Stimulated activated CD8-positive, alpha-beta memory T cell treated with anti-CD3 and anti-CD28 coated beads, Interleukin-15, amount 100 ng/mL, for 48 hours (primary cell): ENCODE measurements around the gene CNOT2.
"Not testable (repeated sequence)": the region's sequence is repeated elsewhere in the genome, so short reads cannot be mapped to it uniquely, and the experiment has no call there.

Experiments used
- DNase-seq, 2 donors: peaks; one replicate each; pipeline ENCODE4 v3.0.0-alpha.2; 2020; ENCODE audit warnings: low read depth in 2 of 2

Gene CNOT2

DNA sequence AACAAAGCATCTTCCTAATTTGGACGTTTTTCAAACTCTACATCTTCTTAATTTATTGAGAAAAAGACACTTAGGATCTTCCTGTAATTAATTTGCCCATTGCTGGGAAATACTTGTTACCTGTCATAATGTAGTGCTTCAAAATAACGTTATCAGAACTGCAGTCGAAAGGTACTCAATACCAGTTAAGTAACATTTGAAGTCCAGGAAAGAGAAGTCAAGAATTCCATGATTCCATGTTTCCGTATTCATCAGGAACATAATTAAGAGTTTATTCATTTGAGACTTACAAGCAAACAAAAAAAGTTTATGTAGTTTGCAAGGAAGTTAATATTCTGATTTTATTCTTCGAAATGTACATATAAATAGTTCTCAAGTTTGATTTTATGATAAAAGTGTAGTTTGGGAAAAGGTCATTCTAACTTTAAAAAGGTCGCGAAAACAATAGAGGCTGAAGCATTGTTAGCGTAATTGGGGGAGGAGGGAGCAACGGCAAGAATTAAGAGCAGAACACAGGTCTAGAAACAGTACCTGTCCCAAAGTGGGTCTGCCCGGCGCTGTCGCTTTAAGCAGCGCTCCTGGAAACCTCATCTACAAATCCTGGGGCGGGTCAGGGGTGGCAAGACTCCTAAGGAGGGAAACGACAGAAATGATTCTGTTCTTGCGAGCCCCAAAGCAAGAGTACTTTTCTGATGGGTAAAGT, 121.6 kb downstream of the CNOT2 start:
- no peak for DNase-seq

DNA sequence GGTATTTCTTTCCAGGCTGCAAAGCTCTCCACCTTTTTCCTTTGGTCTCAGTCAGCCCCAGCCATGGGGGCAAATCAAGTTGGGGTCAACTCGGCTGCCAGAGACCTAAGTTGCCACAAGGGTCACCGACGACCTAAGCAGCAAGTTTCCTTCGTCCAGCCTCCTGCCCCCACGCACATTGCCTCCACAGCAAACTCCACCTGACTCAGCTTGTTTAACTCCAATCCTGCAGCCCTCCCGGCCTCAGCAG, 122.1 kb downstream of the CNOT2 start:
- no peak for DNase-seq

DNA sequence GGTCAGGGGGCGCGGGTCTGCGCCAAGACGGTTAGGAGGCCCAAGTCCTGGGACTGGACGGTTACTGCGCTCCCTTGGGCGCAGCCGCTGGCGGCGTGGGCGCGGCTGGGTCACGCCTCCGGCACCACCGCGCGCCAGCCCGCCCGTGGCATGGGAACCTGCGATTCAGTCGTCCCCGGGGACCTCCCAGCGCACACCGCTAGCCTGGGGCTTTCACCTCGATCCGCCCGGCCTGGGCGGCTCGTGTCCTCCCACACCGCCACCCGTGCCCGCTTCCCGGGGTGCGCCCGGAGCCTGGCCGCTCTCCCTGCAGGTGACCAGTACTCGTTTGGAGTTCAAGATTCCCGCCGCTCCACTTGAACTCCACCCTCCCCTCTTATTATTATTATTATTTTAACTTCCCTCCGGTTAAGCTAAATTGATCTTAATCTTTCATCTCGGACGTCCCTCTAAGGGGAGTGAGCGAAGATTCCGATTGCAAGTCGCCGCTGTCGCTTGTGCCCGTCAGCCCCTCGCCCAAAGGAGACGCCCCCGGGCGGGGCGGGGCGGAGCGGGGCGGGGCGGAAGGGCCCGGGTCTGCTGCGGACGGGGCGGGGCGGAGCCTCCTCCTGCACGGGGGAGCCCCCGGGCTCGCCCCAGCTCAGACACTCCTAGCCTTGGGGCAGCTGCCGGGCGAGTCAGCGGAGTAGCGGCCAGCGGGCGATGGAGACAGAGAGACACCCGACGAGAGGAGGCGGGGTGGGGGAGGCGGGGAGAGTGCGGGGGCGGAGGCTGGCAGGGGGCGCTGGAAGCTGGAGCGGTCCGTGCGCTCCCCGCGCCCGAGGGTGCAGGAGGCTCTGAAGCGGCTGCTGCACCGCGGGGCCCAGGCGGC, 122.7 kb downstream of the CNOT2 start, which contains the start of gene KCNMB4:
KCNMB4 (plus strand) TSS at position 643 of the 871 bp plus-strand sequence. CDS start 445 bp downstream, outside the sequence.
- DNase-seq: peak; percentile 65 to 74

DNA sequence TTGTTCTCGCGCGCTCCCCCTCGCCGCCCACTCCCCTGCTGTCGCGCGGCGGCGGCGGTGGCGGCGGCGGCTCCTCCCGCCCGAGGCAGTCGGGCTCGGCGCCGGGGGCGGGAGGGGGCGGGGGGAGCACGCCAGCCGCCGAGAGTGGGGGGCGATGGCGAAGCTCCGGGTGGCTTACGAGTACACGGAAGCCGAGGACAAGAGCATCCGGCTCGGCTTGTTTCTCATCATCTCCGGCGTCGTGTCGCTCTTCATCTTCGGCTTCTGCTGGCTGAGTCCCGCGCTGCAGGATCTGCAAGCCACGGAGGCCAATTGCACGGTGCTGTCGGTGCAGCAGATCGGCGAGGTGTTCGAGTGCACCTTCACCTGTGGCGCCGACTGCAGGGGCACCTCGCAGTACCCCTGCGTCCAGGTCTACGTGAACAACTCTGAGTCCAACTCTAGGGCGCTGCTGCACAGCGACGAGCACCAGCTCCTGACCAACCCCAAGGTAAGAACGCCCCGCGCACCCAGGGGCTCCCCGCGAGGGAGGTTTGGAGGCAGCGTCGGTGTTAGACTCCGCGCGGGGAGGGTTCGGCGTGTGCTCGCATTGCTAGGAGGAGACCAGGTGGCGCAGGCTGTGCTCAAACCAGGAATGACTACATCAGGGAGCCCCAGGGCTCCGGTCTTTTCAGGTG, 123.5 kb downstream of the CNOT2 start:
- peak; percentile 26 to 27 for DNase-seq

DNA sequence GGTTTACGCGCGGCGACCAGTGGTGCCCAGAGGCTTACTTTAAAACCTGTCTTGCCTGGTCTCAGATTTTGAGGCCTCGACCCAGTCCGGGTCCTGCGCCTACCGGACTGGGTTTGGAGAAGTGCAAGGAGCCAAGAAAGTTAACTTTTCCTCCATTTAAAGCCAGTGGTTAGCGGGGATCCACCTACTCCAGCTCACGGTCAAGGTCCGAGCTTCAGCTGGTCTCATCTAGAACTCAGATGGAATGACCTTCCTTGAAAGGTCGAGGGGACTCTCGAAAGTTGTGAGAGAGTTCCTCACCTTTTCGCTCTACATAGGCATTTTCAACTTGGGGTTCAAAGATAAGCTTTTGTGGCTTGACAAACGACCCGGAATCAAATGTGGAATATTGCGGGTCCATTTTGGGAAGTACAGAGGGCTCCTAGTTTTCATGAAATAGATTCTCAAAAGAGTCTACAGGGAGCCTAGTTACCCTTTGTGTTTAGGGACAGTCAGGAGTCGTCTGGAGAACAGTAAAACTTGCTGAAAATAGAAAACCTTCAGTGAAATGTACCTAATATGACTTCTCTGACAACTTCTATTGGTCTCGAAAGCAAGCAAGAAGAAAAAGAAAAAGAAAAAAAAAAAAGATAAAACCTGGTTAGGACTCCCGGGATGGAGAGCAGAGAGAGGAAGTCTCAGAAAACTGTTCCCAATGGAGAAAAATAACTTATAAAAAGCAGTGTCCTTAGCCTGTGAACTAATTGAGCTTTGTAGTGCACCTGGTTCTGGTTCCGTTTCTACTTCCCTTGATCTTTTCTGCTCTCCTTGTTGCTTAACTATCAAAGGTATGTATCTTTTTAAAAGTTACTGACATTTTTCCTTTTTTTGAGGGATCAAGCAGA, 124.3 kb downstream of the CNOT2 start:
- no peak for DNase-seq

DNA sequence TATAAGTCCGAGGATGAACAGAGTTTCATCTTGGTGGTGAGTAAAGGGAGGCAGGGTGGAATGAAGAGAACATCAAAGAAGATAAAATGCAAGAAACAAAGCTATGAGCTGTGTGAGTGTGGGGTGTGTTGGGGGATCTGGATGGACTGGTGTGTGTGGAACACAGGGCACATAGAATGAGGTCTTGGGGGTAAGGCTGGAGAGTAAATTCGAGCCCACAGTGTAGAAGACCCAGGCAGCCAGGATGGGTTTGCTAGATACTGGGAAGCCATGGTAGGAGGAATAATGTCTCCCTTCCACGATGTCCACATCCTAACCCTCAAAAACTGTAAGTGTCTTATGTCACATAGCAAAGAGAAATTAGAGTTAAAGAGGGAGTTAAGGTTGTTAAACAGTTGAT, 129.6 kb downstream of the CNOT2 start:
- no peak for DNase-seq

DNA sequence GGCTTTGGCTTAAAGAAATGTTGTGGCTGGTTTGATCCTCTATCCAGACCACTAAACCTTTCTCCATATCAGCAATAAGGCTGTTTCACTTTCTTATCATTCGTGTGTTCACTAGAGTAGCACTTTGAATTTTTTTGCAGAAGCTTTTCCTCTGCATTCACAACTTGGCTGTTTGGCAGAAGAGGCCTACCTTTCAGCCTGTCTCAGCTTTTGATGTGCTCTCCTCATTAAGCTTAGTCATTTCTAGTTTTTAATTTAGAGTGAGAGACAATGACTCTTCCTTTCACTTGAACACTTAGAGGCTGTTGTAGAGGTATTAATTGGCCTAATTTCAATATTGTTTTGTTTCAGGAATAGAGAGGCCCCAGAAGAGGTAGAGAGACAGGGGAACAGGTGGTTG, 136.6 kb downstream of the CNOT2 start:
- no peak for DNase-seq

DNA sequence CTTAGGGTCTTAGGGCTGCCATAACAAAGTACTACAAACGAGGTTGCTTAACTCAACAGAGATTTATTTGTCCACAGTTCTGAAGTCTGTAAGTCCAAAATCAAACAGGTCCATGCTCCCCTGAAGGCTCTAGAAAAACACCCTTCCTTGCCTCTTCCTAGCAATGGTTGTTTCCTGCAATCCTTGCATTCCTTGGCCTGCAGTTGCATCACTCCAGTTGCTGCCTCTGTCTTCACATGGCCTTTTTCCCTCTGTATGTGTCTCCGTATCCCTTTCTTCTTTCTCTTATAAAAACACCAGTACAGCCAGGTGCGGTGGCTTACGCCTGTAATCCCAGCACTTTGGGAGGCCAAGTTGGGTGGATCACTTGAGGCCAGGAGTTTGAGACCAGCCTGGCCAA, 140.3 kb downstream of the CNOT2 start:
- no peak for DNase-seq

DNA sequence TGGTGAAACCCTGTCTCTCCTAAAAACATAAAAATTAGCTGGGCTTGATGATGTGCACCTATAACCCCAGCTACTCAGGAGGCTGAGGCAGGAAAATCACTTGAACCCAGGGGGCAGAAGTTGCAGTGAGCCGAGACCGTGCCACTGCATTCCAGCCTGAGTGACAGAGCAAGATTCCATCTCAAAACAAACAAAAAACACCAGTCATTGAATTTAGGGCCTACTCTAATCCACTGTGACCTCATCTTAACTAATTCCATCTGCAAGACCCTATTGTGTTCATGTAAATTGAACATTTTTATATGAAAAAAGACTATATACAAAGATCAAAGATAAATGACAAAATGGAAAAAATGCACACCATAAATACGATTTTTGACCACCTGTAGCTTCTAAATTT, 140.7 kb downstream of the CNOT2 start:
- DNase-seq: no peak

DNA sequence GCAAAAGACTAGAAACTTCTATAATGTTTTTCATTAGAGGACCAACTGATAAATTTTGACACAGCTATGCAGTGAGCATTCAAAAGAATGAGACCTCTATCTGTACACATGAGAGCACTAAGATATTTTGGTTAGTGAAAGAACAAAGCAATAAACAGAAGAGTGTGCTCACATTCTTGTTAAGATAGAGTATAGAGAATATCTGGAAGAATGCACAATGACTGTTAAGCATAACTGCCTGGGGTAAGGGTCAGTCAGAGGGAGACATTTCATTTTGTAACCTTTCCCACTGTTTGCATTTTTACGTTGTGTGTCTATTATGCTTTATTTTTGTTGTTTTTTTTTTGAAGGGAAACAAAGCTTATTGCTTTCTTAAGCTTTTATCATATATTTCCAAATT, 143.5 kb downstream of the CNOT2 start:
- no peak for DNase-seq

DNA sequence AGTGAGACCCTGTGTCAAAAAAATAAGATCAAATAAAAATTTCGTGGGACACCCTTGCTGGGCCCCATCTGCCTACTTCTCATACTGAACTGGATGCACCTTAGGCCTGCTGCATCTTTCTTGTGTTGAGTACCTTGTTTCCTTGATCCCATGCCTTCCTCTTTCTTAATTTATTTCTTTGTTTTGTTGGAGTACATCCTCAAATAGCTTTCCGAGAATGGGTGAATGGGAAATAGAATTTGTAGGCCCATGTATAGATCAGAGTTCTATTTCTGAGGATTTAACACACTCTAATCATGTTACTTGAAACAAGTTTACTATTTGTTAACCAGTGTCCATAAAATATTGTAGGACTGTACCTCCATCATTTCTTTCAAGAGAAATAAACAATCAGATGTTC, 146.4 kb downstream of the CNOT2 start:
- no peak for DNase-seq

DNA sequence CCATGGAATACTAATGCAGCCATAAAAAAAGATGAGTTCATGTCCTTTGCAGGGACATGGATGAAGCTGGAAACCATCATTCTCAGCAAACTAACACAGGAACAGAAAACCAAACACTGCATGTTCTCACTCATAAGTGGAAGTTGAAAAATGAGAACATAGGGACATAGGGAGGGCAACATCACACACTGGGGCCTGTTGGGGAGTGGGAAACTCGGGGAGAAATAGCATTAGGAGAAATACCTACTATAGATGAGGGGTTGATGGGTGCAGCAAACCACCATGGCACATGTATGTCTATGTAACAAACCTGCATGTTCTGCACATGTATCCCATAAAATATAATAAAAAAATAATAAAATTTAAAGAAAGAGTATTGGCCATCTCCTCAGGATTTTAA, 149.4 kb downstream of the CNOT2 start:
- not testable (repeated sequence) for DNase-seq

DNA sequence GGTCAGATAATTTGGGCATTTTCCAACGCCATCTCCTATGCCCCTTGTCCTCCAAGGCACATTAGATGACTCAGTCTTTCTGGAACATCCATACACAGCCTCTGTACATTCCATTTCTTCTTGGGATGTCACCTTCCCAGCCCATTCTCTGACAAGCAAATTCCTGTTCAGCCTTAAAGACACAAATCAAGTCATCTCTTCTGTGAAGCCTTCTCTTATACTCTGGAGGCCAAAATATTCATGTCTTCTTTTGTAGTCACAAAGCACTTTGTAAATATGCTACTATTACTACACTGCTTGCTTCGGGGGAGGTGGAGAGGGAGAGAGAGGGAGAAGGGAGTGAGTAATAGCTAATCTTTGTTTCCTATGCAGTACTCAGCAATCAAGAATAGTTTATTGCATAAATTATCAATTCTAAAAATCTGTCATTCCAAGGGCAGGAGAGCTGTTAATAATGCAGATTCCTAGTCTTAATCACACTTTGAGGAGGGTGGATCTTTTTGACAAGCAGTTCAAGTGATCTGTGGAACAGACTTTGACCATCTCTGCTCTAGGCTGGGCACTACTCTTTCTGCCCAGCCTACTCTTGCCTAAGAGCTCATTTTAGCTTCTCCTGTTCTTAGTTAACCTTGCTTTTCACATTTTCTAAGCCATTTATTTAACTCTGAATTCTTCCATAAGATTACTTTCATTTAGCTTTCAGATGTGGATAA, 150.7 kb downstream of the CNOT2 start:
- DNase-seq: no peak

DNA sequence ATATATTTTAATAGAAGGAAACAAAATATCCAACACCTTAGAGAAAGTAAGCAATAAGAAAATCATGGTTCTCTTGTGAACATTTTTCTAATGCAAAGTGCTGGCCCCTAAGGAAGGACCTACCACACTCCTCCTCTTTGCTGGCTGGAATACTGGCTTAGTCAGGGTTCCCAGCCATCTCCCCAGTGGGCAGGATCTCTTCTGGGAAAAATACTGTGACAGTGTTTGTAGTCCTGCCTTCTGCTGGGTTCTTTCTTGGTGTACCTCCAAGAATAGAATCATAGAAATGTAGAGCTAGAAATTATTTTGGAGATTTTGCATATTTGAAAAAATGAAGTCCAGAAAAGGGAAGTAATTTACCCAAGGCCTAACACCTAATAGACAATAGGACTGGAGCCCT, 154.8 kb downstream of the CNOT2 start:
- DNase-seq: no peak

DNA sequence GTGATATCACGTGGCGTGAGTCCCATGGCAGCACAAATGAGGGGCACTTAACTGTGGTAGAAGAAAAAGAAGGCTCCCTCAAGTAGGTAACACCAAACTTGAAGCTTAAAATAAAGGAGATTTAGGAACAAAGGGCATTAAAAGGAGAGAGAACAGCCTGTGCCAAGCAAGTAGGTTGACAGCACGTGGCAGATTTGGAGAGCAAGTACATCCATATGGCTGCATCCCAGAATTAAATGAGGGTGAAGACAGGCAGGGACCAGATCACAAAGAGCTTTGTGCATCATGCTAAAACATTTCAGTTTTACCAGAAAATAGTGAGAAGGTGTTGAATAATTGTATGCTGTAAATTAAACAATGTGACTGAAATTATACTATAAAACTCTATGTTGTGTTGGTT, 155.6 kb downstream of the CNOT2 start:
- DNase-seq: no peak

DNA sequence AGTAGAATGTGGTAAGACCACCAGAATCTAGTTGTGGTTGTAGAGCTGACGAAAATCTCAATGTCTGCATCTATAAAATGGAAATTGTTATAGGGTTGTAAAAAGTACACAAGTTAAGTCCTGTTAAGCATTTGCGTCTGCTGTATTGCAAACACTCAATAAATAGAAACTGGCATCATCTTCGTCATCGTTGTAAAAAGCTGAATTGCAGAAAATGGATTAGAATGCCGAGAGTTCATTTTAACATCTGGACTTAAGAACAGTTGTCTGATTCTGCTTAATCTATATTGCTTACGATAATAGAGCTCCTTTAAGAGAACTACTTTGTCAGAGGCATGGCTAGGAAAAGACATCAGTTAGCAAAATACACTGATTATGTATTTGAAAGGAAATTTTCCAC, 156.1 kb downstream of the CNOT2 start:
- no peak for DNase-seq

DNA sequence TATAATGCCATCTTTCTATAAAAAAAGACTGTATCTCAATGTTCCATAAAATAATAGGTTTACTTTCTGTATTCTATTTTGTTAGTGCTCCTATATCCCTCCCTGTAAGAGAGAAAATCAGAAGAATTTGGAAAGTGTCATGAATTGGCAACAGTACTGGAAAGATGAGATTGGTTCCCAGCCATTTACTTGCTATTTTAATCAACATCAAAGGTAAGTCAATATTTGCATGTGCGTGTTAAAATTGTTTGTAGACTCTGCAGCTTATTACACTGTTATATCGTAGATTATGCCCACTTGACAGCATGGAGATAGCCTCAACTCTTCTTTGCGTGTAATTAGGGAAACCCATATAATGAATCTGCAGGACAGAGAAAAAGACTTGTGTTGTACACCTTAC, 156.9 kb downstream of the CNOT2 start:
- no peak for DNase-seq

DNA sequence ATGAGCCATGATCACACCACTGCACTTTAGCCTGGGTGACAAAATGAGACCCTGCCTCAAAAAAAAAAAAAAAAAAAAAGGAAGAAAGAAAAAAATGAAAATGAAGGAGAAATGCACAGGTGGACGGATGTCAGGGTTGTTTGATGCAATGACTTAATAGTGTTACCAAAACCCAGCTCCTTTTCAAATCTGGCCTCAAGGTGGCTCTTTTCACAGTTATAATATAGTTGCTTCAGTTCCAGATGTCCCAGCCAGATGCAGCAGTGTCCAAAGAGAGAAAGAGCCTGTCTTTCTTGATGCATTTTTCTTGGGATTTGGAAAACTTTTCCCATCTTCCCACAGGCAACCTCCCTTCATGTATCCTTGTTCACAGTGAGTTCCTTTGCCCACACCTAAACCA, 159.4 kb downstream of the CNOT2 start:
- DNase-seq: no peak

DNA sequence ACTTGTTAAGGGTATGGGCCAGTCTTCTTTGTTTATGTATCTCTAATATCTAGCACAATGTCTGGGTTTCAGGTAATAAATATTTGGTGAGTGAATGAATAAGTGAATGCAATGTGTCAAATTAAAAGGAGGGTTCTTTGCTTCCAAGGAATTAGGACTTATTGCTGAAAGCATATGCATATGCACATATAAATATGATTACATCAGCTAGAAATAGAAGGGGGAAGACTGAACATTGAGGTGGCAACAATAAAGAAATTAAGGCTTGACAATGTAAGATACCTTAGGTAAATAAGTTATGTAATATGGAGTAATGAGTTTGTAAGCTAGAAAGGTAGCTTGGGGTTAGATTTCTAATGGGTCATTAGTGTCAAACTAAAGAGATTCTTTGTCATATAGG, 160.6 kb downstream of the CNOT2 start:
- DNase-seq: no peak
